Parathyroid adenoma (tissue), 2 donors: ENCODE results near the gene ITM2C.

ENCODE experiments used
- H2AFZ ChIP-seq: fragments of 300-600 bp; sonication (generic); one replicate; pipeline ENCODE4 v1.7.0; 2017; ENCODE audit warnings: antibody characterized with exemption, mild to moderate bottlenecking
- H3K27ac ChIP-seq: fragments of 300-600 bp; sonication (generic); one replicate; pipeline ENCODE4 v1.7.0; 2017
- H3K27me3 ChIP-seq: fragments of 300-600 bp; sonication (generic); one replicate; pipeline ENCODE4 v1.7.0; 2017; ENCODE audit warnings: low read length; ENCODE audit not compliant: control insufficient read depth, insufficient read depth
- H3K36me3 ChIP-seq: fragments of 300-600 bp; sonication (generic); one replicate; pipeline ENCODE4 v1.7.0; 2017; ENCODE audit warnings: low read length; ENCODE audit not compliant: control insufficient read depth, insufficient read depth
- H3K4me1 ChIP-seq: fragments of 300-600 bp; sonication (generic); one replicate; pipeline ENCODE4 v1.7.0; 2017; ENCODE audit warnings: control low read depth
- H3K4me2 ChIP-seq: fragments of 300-600 bp; sonication (generic); one replicate; pipeline ENCODE4 v1.7.0; 2017; ENCODE audit warnings: low read length
- H3K4me3 ChIP-seq: fragments of 300-600 bp; sonication (generic); one replicate; pipeline ENCODE4 v1.7.0; 2017; ENCODE audit warnings: low read depth, low read length
- H3K79me2 ChIP-seq: fragments of 300-600 bp; sonication (generic); one replicate; pipeline ENCODE4 v1.7.0; 2017; ENCODE audit warnings: control low read depth
- H3K9ac ChIP-seq: fragments of 300-600 bp; sonication (generic); one replicate; pipeline ENCODE4 v1.7.0; 2017; ENCODE audit warnings: mild to moderate bottlenecking
- H3K9me3 ChIP-seq: fragments of 300-600 bp; sonication (generic); one replicate; pipeline ENCODE4 v1.7.0; 2017; ENCODE audit warnings: low read length; ENCODE audit not compliant: control insufficient read depth
- CTCF ChIP-seq: fragments of 300-600 bp; sonication (generic); IDR thresholded peaks from one replicate; pipeline ENCODE4 v1.7.0; 2017; ENCODE audit warnings: antibody characterized with exemption, mild to moderate bottlenecking
- donor health status: primary hyperparathyroidism.

The ITM2C gene

GRCh38 chr2:230898016-230898712, 33.4 kb downstream of the ITM2C start:
- H3K9me3 ChIP-seq = no peaks in the 10 kb centered on the region
- no peaks in the 10 kb centered on the region for H3K27me3 ChIP-seq
- no peaks in the 10 kb centered on the region for H3K36me3 ChIP-seq
- H2AFZ ChIP-seq = no peak overlapping the region
- H3K4me3 ChIP-seq = no peak overlapping the region
- no peaks in the 10 kb centered on the region for H3K4me1 ChIP-seq
- H3K9ac ChIP-seq = no peak overlapping the region
- H3K4me2 ChIP-seq = no peak overlapping the region
- no peaks in the 10 kb centered on the region for H3K79me2 ChIP-seq
- H3K27ac ChIP-seq = no peak overlapping the region
- TF ChIP-seq CTCF = no peak

- Histone ChIP-seq H3K79me2 (no peaks in the 10 kb centered on the region), H3K27ac (no peak overlapping the region), H3K9ac (no peak overlapping the region), H3K4me2 (no peak overlapping the region), H3K36me3 (no peaks in the 10 kb centered on the region), H3K27me3 (no peaks in the 10 kb centered on the region), H3K4me3 (no peak overlapping the region), H2AFZ (no peak overlapping the region), H3K9me3 (no peaks in the 10 kb centered on the region), H3K4me1 (no peaks in the 10 kb centered on the region)
- no peak for TF ChIP-seq CTCF
These were observed 34.0 kb downstream of the ITM2C start for GRCh38 chr2:230898713-230899091.

GRCh38 chr2:230899287-230899686, 34.5 kb downstream of the ITM2C start:
- TF ChIP-seq CTCF = no peak
- H3K27ac ChIP-seq = no peak overlapping the region

DNA sequence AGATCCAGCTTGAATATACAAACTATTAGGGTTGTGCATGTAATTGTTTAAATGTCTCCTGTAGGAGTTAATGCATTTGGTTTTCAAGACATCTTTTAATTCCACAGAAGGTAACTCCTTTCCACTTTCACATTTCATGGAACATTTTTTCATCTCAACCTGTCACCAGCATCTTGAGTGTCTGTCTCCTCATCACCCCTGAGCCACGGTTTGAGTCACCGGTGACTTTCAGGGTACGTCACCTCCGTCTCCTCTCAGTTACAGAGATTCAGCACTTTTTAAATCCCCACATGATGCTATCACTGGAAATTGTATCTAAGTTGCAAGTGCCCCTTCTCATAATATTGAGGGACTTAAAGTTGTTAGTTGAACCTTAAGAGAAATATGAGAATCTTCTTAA, 35.0 kb downstream of the ITM2C start:
- H2AFZ ChIP-seq = no peak overlapping the region
- H3K27ac ChIP-seq = no peak overlapping the region
- no peak overlapping the region for H3K4me2 ChIP-seq
- H3K4me1 ChIP-seq = no peaks in the 10 kb centered on the region
- H3K27me3 ChIP-seq = no peaks in the 10 kb centered on the region
- no peak overlapping the region for H3K9ac ChIP-seq
- H3K36me3 ChIP-seq = no peaks in the 10 kb centered on the region
- no peak for TF ChIP-seq CTCF
- H3K9me3 ChIP-seq = no peaks in the 10 kb centered on the region
- H3K79me2 ChIP-seq = no peaks in the 10 kb centered on the region
- H3K4me3 ChIP-seq = no peak overlapping the region

More at GRCh38 chr2:230899287-230899686, 34.5 kb downstream of the ITM2C start:
- Histone ChIP-seq H3K9ac (no peak overlapping the region), H2AFZ (no peak overlapping the region), H3K27me3 (no peaks in the 10 kb centered on the region), H3K79me2 (no peaks in the 10 kb centered on the region), H3K36me3 (no peaks in the 10 kb centered on the region), H3K4me2 (no peak overlapping the region), H3K4me1 (no peaks in the 10 kb centered on the region), H3K4me3 (no peak overlapping the region), H3K9me3 (no peaks in the 10 kb centered on the region)

- Histone ChIP-seq H3K9me3 (no peaks in the 10 kb centered on the region), H3K9ac (no peak overlapping the region), H2AFZ (no peak overlapping the region), H3K4me2 (no peak overlapping the region), H3K4me1 (no peaks in the 10 kb centered on the region), H3K36me3 (no peaks in the 10 kb centered on the region), H3K79me2 (no peaks in the 10 kb centered on the region), H3K27me3 (no peaks in the 10 kb centered on the region), H3K4me3 (no peak overlapping the region), H3K27ac (no peak overlapping the region)
- TF ChIP-seq CTCF = no peak
These were observed 35.7 kb downstream of the ITM2C start for GRCh38 chr2:230900336-230900995.
